HG02798 (cell line): ENCODE data around the gene P3H2.
"Not testable (repeated sequence)": the region's sequence is repeated elsewhere in the genome, so short reads cannot be mapped to it uniquely, and the experiment has no call there.

Experiments
- ATAC-seq: cut with Tn5 transposase; IDR thresholded peaks from one replicate; pipeline ENCODE4 v1.9.1; 2021; ENCODE audit warnings: mild to moderate bottlenecking; ENCODE audit not compliant: unreplicated experiment, poor library complexity

The P3H2 gene

DNA sequence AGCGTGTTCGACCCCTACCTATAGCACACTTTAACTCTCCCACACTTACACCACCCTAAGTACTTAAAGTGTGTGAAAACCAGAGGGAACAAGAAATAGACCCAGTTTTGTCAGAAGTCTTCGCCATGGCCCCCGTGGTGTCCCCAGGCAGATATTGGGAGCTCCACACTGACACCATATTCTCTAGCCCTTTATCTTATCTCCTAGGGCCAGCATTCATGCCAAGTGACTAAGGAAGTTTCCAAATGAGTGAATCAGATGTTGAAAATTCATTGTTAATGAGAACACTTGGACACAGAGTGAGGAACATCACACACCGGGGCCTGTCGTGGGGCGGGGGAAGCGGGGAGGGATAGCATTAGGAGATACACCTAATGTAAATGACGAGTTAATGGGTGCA, 31.8 kb downstream of the P3H2 start:
- ATAC-seq, result no peak

DNA sequence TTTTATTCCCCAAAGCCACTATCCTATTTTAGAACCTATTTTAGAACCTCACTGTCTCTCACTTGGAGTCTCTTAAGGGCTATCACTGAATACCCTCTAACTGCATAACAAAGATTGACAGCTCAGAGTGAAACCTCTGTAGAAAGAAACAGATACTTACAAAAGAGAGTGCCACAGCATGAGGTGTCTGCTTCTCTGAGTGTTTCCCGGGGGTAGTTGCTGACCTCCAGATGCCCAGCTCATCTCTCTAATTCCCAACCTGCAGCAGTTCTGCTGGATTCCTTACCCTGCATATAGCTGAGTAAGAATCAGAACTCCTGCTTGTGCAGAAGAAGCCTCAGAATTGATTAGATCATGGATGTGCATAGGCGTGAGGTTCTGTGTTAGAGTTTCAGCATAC, 34.5 kb downstream of the P3H2 start:
- ATAC-seq, result peak; percentile 60

DNA sequence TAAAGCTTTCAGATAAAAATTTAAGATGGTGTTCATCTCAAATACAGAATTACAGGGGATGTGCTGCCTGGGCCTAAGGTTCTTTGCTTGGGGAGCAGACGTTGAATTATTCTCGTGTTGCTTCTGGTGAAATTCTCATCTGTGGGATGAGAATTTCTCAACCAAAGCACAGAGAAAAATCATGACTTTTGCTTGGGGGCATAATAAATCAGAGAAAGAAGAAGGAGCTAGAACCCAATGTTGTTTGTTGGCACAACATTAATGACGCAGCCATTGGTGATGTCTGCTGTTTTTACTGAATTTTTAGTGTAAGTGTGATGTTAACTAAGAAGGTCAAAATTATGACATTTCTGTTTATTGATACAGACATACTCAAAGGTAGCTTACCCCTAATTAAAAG, 35.7 kb downstream of the P3H2 start:
- no peak for ATAC-seq

- ATAC-seq, result no peak
These were observed 37.1 kb downstream of the P3H2 start for GRCh38 chr3:190083635-190084034.

- no peak for ATAC-seq
These were observed 39.3 kb downstream of the P3H2 start for GRCh38 chr3:190081389-190081788.

GRCh38 chr3:190079173-190079572, 41.5 kb downstream of the P3H2 start:
- ATAC-seq, result not testable (repeated sequence)

DNA sequence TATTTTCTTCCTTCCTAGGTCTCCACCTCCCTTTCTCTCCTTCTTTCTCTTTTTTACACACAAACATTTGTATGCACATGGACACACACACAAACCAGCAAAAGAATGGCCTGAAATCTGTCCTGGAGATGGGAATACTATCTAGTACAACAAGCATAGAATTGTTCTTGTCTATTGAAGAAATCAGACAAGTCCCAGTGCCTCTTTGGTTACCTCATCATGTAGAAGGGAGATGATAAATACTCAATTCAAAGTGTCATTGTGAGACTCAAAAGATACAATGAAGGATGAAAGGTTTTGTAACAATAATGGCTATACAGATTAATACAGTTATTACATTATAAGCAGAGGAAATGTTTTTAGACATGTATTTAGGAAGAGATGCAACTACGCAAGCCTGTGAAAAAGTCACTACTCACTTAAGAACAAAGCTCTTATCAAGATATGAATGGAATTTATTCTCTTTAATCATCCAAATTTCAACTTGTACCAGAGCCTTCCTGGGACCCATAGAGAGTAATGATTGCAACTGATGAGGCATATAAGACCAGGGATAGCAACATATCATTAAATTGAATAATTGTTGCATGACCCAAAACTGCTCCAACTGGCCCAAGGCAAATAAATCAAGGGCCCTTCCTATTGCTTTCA, 43.2 kb downstream of the P3H2 start:
- ATAC-seq, result no peak

DNA sequence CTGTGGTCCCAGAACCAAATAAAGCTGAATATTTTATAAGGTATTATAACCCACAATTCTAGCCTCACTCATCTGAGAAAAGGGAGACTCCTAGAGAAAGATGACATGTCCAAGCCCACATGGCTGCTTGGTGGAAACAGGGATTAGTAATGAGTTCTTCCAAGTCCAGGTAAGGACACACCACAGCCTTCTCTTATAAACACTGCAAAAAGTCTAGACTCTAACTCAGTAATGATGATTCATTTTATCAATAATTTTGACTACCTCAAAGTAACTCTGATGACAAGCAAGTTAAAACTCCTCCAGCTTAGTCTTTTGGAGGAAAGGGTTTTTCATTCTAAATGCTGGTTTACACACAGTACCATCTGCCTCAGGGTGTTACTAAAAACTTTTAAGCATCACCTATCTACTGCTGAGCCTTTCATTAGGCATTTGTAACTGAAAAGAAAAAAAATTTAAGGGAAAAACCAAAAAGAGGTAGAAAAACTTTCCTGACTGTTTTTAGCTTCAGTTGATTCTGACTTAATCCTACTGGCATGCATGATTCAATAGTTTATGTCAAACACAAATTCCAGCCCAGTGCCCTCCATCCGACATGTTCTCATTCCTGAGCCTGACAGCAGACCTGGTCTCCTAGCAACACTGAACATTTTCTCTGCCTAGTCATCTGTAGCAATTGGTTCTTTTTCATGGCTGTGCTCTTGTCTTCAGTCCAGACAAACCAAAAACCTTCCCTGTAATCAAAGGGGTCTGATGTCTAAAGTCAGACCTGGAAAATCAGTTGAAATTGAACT, 43.9 kb downstream of the P3H2 start:
- ATAC-seq, result no peak

DNA sequence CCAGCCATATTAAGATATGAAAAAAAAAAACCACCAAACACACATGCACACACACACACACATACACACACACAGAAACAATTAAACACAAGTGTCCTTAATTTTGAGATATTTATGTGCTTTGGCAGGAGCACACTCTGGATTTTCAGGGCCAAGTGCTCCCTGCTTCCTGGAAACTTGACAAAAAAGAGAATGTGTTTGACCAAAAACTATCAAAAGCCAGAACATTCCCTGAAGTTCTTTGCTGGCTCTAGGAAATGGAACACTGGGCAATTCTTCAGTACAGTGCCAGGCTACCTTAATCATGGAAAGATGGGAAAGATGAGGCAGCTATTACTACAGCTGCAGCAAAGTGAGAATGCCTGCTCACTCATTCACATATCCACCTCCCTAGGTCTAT, 44.6 kb downstream of the P3H2 start:
- ATAC-seq, result no peak

DNA sequence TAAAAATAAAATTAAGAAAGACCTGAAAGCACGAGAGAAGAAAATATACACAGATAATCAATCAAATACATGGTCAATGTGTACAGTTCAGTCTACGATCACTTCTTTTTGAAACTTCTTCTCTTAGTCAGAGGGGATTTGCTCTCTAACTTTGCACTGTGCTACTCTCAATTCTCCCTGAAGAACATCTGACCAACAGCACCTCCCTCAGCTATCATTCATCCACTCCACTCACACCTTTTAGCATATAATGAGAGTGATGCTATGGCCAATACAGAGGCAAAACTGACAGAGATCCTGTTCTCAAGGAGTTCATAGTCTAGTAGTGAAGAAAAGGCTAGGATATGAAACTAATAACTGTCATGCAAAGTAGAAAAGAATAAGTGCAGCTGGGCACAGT, 45.9 kb downstream of the P3H2 start:
- ATAC-seq, result no peak

GRCh38 chr3:190073264-190074008, 47.3 kb downstream of the P3H2 start:
- ATAC-seq, result no peak

GRCh38 chr3:190072856-190073255, 47.8 kb downstream of the P3H2 start:
- no peak for ATAC-seq

DNA sequence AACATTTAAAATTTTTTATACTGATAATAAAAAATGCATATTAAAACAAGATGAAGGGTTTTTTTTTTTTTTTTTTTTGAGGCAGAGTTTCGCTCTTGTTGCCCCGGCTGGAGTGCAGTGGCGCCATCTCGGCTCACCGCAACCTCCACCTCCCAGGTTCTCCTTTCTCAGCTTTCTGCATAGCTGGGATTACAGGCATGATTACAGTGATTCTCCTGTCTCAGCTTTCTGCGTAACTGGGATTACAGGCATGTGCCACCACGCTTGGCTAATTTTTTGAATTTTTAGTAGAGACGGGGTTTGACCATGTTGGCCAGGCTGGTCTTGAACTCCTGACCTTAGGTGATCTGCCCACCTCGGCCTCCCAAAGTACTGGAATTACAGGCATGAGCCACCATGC, 48.8 kb downstream of the P3H2 start:
- not testable (repeated sequence) for ATAC-seq

DNA sequence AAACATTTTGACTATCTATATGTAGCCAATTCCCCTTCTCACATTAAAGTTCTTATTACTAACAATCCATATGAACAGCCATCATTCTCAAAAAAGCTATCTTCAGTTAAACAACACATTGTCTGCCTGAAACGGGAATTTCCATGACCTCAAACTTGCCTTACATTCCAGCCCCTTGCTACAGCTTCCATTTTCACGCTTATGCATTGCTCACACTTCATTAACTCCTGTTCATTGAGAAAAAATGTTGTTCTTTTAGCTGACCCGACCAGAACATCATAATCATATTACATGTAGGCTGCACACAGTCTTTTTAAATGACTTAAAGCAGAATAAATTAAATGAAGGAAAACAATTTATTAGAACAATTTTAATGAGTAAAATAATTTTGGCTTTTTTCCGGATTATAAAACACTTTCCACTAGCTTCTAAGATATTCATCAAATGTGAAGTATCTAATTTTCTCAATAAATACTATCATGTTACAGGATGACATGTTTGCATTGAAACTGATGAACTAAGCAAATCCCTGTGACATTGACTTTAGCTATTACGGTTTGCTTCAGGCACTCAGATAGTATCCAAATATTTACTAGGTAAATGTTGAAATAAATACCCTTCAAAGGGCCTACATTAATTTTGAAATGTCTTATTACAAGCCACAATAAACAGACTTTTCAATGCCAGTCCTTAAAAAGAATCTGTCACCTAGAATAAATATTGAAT, 49.9 kb downstream of the P3H2 start:
- no peak for ATAC-seq

DNA sequence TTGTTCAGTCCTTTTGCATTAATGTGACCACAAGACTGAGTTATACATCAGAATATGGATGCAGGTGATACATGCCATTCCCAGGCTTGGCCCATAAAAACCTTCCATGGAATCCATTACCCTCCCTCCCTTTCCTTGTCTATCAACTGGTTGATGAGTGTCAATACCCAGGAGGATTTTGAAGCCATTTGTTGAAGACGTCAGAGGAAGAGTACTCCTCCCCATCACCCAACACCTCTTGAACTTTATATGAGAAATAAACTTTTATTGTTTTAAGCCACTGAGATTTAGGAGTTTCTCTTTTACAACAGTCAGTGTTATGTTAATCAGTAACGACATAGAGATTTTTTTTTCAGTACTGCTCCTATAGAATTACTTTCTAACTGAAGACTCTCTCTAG, 55.5 kb downstream of the P3H2 start:
- ATAC-seq, result no peak

DNA sequence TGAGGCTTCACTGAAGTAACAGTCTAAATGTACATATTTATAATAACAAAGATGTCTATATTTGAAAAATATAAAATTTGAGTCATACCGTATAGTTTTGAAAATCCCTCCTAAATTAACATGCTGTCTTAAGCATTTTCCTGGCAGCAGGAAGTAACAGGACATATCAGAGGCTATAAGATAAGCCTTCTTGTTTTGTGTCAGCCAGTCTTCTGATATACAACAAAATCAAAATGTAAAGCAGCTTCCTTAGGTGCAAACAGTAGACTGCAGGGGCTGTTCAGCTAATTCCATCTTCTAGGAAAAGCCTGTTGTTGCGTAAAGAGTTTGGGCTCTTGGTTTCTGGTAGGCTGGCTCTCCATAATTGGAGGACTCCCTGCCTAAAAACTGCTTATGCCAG, 56.0 kb downstream of the P3H2 start:
- ATAC-seq, result no peak

DNA sequence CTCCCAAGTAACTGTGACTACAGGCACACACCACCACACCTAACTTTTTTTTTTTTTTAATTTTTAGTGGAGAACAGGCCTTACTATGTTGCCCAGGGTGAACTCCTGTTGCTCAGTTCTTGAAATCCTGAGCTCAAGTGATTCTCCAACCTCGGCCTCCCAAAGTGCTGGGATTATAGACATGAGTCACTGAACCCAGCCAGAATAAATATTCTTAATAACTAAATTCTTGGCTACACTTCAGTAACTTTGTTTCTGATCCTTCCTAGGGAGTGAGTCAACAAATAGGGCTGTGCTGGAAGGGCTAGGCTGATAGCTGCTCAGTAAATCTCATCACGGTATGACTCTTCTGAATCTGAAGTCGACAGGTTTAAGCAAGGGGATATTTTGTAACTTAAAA, 56.6 kb downstream of the P3H2 start:
- ATAC-seq, result no peak

- ATAC-seq, result no peak
These were observed 57.2 kb downstream of the P3H2 start for GRCh38 chr3:190063490-190063889.

DNA sequence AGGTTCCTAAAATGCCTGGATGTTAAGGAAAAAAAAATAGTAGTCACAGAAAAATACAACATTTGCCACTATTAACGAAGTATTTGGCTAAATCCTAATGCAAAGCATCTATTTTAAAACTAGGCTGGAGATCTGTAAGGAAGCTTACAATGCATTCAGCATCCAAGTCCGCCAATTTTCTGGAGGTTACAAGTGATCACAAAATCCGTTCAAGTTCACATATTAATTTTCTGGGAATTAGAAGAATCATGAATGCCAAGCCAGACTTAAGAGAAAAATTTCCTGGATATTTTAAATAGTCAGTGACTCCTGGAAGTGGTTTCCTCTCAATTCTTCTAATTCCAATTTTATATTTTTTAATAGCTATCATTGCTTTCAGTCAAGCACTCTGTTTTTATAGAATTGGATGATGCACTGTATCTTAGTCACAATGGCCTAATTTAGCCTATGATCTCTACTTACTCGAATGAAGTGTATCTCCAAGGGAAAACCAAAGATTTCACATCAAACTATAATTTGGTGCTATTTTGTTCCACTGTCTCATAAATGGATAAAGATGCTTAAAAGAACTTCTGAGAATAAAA, 60.4 kb downstream of the P3H2 start:
- no peak for ATAC-seq

DNA sequence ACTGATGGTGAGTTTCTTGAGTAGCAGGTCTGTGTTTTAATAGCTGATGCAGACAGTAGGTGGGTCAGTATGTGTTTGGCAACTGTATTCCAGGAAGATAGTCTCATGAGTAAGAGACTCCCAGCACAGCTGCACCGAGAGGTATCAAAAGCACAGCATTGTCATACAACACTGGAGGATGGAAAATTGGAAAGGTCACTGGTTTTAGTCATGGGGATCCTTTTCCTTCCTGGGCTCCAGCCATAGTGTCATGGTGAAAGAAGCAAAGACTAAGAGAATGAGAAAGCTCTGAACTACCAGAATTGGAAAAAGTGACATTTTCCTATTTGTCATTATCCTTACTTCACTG, 61.5 kb downstream of the P3H2 start:
- ATAC-seq, result no peak
